Liver (tissue), 3 donors: Measurements from ENCODE around the gene PRSS22.

Experiments
- EGR1 ChIP-seq, 2 donors: IDR thresholded peaks; 2 replicates each; pipeline ENCODE4 v1.6.1; 2016 to 2018; ENCODE audit warnings: antibody characterized with exemption in 2 of 2, low read depth in 2 of 2
- GABPA ChIP-seq, 2 donors: IDR thresholded peaks in 1 of 2; conservative IDR thresholded peaks in 1 of 2; 2 replicates each; pipeline ENCODE4 v1.6.1; 2016; ENCODE audit warnings: antibody characterized with exemption in 2 of 2, mild to moderate bottlenecking in 1 of 2, moderate library complexity in 1 of 2
- JUND ChIP-seq, 2 donors: IDR thresholded peaks; 2 replicates each; pipeline ENCODE4 v1.6.1; 2016; ENCODE audit warnings: antibody characterized with exemption in 2 of 2
- RAD21 ChIP-seq, 2 donors: IDR thresholded peaks; 2 replicates each; pipeline ENCODE4 v1.6.1; 2016; ENCODE audit warnings: antibody characterized with exemption in 2 of 2, mild to moderate bottlenecking in 2 of 2
- TAF1 ChIP-seq: conservative IDR thresholded peaks from 2 replicates; pipeline ENCODE4 v1.6.1; 2016; ENCODE audit warnings: antibody characterized with exemption, mild to moderate bottlenecking
- YY1 ChIP-seq: IDR thresholded peaks from 2 replicates; pipeline ENCODE4 v1.6.1; 2016; ENCODE audit warnings: antibody characterized with exemption, mild to moderate bottlenecking
- TF ChIP-seq, protein P1 (sequence below): fragments of 150-350 bp; IDR thresholded peaks from 2 replicates; pipeline ENCODE4 v1.5.1; 2017; ENCODE audit warnings: improper control_type of control experiment, low read depth, low read length; ENCODE audit not compliant: missing input control
- TF ChIP-seq, protein P2 (sequence below): IDR thresholded peaks from 2 replicates; pipeline ENCODE4 v1.6.1; 2016; ENCODE audit warnings: antibody characterized with exemption
- TF ChIP-seq, protein P3 (sequence below): IDR thresholded peaks from 2 replicates; pipeline ENCODE4 v1.6.1; 2016; ENCODE audit warnings: antibody characterized with exemption, mild to moderate bottlenecking
- donor health status: healthy.
- donor health status: healthy.

DNA sequence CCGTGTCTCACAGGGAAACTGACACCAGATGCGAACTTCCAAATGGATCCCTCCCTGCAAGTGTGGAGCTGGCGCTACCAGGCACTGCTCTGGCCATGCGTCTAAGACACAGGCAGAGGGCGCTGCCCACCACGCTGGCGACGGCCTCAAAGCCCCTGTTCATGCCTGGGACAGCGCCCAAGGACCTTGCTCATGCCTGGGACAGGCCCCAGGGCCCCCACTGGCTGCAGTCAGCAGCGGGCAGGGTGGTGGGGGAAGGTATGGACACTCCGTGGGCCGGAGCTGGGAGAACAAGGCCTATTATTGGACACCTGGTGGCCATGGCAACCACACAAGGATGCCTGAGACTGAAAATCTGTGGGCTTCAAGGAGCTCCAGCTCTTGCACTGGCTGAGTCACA lies 19.0 kb downstream of the PRSS22 start:
- TF ChIP-seq EGR1 (IDR thresholded peaks at IDR 0.05; ENCODE audit: low read depth in 2 of 2) (no peak), JUND (IDR thresholded peaks at IDR 0.05) (no peak), TAF1 (no peak), RAD21 (IDR thresholded peaks at IDR 0.05) (peak; percentile 69 to 79), YY1 (no peak), GABPA (IDR thresholded peaks at IDR 0.05 in 1 of 2, conservative IDR thresholded peaks at IDR 0.05 in 1 of 2) (no peak)
- TF ChIP-seq, protein P1, sequence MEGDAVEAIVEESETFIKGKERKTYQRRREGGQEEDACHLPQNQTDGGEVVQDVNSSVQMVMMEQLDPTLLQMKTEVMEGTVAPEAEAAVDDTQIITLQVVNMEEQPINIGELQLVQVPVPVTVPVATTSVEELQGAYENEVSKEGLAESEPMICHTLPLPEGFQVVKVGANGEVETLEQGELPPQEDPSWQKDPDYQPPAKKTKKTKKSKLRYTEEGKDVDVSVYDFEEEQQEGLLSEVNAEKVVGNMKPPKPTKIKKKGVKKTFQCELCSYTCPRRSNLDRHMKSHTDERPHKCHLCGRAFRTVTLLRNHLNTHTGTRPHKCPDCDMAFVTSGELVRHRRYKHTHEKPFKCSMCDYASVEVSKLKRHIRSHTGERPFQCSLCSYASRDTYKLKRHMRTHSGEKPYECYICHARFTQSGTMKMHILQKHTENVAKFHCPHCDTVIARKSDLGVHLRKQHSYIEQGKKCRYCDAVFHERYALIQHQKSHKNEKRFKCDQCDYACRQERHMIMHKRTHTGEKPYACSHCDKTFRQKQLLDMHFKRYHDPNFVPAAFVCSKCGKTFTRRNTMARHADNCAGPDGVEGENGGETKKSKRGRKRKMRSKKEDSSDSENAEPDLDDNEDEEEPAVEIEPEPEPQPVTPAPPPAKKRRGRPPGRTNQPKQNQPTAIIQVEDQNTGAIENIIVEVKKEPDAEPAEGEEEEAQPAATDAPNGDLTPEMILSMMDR: peak; percentile 58
- TF ChIP-seq, protein P2, sequence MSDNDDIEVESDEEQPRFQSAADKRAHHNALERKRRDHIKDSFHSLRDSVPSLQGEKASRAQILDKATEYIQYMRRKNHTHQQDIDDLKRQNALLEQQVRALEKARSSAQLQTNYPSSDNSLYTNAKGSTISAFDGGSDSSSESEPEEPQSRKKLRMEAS: no peak
- TF ChIP-seq, protein P3, sequence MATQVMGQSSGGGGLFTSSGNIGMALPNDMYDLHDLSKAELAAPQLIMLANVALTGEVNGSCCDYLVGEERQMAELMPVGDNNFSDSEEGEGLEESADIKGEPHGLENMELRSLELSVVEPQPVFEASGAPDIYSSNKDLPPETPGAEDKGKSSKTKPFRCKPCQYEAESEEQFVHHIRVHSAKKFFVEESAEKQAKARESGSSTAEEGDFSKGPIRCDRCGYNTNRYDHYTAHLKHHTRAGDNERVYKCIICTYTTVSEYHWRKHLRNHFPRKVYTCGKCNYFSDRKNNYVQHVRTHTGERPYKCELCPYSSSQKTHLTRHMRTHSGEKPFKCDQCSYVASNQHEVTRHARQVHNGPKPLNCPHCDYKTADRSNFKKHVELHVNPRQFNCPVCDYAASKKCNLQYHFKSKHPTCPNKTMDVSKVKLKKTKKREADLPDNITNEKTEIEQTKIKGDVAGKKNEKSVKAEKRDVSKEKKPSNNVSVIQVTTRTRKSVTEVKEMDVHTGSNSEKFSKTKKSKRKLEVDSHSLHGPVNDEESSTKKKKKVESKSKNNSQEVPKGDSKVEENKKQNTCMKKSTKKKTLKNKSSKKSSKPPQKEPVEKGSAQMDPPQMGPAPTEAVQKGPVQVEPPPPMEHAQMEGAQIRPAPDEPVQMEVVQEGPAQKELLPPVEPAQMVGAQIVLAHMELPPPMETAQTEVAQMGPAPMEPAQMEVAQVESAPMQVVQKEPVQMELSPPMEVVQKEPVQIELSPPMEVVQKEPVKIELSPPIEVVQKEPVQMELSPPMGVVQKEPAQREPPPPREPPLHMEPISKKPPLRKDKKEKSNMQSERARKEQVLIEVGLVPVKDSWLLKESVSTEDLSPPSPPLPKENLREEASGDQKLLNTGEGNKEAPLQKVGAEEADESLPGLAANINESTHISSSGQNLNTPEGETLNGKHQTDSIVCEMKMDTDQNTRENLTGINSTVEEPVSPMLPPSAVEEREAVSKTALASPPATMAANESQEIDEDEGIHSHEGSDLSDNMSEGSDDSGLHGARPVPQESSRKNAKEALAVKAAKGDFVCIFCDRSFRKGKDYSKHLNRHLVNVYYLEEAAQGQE: no peak
